GM19397 (cell line): ENCODE results near the gene FRYL.
"Not testable (repeated sequence)": the region's sequence is repeated elsewhere in the genome, so short reads cannot be mapped to it uniquely, and the experiment has no call there.

Source experiments
- ATAC-seq: cut with Tn5 transposase; IDR thresholded peaks from one replicate; pipeline ENCODE4 v1.9.1; 2021; ENCODE audit warnings: mild to moderate bottlenecking, moderate library complexity; ENCODE audit not compliant: unreplicated experiment

Gene FRYL

DNA sequence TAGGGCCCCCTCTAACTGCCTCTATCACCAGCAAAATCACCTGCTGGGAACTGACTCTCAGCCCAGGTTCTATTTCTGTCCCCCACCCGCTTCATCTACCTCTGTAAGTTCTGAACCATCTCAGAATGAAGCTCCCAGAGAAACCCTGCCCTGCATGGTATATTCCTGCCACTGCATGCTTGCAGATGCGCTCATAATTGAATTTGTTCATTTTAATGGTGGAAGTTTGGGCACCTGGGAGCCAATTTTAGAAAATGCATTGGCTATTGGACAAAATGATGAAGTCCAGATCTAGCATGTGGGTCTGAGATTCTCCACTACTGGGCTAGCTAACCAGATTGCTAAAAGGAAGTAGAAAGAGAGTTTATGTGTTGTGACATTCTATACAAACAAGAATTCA is 325.5 kb downstream of the FRYL start:
- no peak for ATAC-seq

DNA sequence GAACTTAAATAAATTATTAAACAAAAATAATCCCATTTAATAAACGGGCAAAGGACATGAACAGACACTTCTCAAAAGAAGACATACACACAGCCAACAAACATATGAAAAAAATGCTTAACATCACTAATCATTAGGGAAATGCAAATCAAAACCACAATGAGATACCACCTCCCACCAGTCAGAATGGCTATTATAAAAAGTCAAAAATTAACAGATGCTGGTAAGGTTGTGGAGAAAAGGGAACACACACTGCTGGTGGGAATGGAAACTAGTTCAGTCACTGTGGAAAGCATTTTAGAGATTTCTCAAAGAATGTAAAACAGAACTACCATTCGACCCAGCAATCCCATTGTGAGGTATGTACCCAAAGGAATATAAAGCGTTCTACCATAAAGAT is 328.4 kb downstream of the FRYL start:
- ATAC-seq: not testable (repeated sequence)

GRCh38 chr4:48450740-48451139 is 329.3 kb downstream of the FRYL start:
- ATAC-seq: no peak

DNA sequence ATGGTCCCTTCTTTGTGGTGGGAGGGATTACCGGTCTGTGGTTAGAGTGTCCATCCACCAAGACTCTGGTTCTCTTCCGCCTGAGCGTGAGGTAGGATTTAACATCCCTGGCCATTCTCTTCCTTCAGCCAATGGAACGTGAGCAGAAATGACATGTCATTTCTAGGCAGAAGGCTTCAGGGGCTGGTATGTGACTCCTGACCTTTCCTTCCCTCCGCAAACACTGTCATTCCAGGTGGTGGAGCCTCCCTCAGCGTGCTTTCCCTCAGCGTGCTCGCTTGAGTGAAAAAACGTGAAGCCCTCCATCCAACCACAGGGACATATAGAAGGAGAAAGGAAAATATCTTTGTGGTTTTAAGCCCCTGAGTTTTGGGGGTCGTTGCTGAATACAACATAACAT is 330.9 kb downstream of the FRYL start:
- ATAC-seq: no peak
